ENCODE results near the gene MORF4L2.

The MORF4L2 gene, protein sequence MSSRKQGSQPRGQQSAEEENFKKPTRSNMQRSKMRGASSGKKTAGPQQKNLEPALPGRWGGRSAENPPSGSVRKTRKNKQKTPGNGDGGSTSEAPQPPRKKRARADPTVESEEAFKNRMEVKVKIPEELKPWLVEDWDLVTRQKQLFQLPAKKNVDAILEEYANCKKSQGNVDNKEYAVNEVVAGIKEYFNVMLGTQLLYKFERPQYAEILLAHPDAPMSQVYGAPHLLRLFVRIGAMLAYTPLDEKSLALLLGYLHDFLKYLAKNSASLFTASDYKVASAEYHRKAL

DNA sequence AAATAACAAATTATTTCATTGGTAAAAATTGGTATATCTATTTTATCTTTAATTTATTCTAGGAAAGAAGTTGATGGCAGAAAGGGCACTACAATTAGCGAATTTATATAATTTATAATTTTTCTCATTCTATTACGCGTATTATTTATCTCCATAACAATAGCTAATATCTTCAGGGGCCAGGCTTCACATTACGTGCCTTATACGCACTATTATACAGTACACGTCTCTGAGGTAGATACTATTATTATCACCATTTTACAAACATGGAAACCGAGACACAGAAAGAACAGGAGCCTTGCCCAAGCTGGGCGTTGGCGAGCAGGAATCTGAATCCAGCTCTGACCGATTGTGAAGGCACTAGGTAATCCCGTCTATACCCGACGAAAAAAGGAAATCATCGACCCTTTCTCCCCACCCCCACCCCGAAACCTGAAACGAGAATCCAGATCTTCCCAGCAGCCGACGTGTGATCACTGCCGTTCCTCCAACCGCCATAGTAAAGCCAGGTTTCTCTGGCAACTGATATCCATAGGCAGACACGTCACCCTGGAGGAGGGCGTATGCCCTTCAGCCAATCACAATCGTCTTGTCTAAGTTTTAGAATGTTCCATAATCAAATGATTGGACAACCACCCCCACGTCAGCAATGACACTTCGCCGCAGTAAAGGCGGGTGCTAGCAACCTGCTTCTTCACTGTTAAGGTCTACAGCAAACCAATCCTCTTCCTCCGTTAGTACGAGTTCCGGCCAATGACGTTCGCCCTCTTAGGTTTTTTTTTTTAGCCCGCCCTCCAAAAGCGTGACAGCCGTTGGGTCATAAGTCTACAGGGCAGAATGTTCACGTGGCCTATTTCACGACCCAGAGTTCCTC, at the start of gene MORF4L2:
Gene MORF4L2, minus strand, starts transcription at position 501 of the 874 bp plus-strand sequence. CDS start 9,672 bp downstream, outside the sequence.
- peak; percentile 99 for DNase-seq

DNA sequence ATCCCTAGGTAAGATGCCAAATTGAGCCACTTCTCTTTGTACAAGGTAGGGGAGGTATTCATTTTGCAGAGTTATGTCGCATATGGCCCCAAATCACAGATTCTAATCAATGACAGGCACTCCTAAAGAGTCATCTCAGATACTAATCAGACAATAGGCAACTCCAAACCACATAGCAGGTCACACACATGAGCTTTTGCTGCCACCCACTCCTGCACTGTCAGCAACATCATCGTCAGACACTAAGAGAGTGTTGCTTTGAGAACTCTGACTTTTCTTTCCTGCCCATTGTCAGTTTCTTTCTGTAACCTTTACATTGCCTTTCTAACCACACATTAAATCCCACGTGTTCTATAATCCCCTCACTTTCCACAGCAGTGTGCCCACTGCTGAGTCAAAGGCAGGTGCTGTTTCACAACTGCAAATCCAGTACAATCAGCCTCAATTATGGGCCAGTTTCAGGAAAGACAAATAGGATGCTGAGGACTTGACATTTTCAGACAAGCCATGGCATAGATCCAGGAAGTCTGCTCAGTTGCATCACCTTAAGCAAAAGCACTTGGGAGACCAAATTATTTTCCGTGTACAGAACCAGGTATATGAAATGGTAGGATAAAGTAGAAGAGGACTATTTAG, 47.7 kb upstream of the MORF4L2 start:
- no peak for DNase-seq

DNA sequence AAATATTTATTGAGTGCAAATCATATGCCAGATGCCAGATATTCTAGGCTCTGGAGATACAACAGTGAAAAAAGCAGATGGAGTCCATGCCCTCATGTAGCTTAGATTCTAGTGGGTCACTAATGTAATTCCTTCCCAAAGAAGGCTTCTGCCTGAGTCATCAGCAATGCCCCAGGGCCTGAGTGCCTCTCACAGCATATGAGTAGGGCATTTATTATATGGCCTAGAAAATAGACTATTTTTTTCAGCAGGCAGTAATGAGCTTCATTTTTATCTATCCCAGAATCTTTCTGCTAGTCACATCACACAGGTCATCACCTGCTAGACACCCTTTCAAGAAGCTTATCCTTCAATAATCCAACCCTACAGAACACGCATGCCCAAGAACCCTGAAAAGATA, 46.5 kb upstream of the MORF4L2 start:
- DNase-seq = no peak

DNA sequence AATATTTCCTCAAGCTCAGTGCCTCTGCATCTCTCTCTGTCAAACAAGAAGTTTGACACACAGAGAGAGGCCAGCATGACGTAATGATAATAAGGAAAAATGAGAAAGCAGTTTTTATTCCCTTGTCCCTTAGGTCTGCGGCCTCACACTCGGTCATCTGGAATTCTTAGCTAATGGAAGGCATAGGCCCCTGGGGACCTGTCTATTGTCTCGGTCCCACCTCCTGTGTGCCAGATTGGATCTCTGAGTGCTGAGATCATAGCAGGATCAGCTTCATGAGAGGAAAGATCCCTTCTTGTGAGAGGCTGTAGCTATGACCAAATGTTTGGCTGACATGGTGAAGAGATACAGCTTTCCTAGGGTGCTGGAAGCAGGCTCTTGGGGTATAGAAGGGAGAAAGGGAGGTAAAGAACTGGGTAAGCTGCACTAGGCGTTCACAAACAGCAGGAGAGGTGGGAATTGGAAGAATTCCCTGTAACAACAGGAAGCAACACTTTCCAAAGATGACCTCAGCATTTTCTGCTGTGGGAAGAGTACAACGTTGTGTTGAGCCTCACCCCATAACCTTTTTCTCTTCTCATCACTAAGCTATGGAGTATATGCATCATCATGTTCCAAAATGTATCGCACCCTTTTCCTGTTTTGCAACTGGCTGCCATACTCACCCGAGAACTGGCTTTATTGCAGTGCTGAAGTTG, 44.4 kb upstream of the MORF4L2 start:
- no peak for DNase-seq

DNA sequence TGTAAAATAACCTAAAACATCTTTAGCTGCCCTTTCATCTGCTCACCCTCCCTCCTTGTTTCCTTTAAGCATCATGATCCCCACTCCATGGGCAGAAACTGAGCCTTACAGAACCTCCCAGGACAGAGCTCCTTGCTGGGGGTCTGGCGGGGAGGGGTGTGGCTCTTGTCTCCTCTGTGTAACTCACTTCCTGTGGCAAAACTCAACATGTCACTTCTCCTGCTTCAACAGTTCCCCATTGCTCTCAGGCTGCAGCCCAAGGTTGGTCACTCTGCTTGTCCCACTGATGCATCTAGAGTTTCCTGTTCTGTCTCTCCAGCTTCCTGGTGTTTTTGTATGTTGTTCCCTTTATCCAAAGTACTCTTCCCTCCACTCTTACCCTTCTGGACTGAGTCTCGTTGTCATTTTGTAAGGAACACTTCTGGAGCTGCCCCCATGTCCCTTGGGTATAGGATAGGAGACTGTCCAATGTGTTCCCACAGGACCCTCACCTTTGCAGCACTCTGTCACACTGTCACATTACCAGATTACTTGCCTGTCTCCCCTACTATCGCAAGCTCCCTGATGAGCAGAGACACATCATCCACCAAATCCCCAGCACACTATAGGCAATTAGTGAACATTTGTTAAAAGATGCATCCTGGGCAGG, 43.8 kb upstream of the MORF4L2 start:
- no peak for DNase-seq

DNA sequence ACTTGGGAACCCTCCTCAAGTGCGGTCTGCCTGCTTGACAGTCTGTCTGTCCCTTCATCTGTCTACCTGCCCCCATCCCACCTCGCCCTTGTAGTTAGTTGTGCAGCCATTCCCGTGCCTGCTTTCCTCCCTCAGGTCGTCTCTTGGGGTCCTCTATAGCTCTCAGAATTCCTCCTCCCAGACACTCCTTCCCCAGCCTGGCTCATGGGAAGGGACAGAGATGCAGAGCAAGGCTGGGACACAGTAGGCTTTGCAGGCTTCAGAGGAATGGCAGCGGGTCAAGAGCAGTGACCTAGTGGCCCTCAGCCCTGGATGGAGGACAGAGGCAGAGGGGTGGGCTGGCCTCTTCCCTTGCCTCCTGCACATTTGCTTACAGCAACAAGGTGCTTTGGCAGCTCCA, 42.5 kb upstream of the MORF4L2 start:
- DNase-seq = no peak

DNA sequence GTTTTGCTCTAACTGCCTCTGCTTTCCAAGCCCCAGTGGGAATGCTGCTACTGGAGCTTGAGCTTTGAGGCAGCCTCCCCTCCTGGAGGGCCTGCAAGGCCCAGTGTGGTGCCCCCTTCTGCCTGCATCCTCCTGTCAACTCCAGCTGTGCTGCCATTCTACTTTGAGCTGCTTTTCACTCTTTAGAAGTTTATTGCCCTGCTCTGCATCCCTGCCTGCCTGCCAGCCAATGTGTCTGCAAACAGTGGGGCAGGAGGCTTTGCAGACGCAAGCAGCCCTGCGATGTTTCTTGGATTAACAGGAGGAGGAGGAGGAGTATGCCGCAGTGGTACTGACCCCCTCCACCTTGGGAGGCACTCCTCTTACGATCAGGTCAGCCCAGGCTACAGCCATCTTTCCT, 40.6 kb upstream of the MORF4L2 start:
- no peak for DNase-seq

DNA sequence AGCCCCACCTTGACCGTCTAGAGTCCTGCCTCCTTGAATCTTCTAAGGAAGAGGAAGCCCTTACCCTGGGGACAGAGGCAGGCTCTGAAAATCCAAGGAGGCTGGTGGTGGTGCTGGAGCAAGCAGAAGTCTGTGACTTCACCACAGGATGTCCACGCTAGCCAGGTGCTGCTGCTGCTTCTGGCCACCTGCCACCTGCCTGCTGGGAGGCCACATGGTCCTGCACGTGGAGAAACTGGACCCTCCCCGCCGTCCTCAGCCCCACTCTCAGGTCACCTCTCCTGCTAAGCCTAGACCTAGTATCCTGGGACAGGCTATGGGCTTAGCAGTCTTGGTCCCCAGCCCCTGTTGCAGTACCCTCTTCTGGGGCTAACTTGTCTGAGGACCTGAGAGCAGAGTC, 40.0 kb upstream of the MORF4L2 start:
- no peak for DNase-seq

DNA sequence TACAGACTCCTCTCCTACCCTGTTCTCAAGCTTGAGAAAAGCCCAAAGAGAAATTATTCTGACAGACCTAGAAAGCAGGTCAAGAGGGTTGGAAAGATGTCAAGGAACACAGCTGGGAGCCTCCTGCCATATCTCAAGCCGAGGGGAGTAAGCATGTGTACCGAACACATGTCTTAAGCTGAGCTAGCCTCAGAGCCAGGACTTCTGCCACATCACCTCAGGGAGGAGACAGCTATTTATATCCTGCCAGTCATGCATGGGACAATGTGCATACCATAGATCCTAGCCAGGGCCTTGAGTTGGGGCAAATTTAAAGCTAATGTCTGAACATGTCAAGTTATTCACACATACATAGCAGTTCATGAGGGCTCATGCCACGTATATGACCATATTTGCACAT, 36.0 kb upstream of the MORF4L2 start:
- no peak for DNase-seq

DNA sequence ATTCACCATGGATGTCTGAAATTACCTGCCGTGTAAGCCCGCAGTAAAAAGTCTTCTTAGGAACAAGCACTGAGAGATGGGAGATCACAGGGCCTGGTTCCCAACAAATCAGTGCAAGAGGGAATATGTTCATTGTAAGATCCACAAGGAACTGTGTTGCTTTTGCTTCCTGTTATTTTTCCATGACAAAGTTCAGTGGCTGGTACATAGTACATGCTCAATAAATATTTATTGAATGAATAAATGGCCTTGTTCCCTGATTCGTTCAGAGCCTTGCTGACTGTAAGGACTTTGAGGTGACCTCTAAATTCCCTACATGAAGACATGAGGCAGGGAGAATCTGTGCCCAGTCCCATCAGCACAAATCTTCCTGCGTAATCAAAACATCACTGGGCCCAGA, 31.6 kb upstream of the MORF4L2 start:
- no peak for DNase-seq

DNA sequence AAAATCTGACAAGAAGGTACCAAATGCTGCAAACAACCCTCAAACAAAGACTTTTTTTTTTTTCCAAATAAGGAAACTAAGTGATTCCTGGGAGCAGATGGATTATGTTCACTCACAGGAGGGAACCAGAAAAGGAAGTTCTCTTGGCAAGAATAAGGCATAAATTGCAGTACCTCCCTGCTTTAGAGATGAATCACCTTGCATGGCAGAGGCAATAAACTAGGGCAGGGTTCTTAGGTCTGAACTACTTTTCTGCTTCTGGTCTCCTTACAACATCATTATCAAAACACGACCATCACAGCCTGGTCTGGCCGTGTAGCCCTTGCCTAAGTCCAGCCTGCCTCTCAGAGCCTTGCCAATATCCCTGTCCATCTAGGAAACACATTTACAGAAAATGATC, 30.5 kb upstream of the MORF4L2 start:
- no peak for DNase-seq

DNA sequence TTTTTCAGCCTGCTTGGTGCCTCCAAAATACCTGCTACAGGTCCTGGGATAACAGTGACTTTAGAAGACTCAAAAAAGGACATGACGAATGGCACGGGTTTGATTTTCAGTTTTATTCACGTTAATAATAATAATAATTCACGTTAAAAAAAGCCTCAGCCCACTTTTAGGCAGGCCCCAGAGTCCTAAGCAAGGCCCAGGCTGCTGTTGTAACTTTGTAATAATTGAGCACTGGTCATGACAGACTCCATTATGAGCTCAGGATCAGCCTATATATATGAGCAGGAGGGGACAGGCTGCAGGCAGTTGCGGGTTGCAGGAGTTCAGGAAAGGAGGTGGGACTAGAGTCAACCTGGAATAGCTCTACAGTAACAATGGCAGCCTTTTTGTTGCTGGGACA, 24.1 kb upstream of the MORF4L2 start, which contains the start of gene TMEM31:
Gene TMEM31, plus strand, starts transcription at position 301 of the 400 bp plus-strand sequence. CDS start 1,350 bp downstream, outside the sequence.
- DNase-seq = no peak

DNA sequence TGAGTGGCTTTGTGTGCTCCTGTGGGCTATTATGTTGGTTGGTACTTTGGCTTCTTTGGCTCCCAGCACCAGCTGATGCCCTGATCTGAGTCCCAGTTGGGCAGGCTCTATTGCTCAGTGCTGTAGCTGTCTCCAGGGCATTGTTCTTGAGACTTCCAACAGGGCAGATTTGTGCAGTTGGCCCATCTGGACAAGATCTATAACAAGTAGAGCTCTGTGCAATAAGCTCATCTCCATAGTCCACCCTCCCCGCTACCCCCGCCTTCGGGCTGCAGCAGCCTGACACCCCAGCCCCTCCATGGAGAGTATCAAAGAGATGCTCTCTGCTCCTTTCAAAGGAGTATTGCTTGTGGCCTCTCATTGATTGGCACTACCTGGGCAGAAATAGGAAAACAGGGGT, 18.4 kb upstream of the MORF4L2 start:
- no peak for DNase-seq

DNA sequence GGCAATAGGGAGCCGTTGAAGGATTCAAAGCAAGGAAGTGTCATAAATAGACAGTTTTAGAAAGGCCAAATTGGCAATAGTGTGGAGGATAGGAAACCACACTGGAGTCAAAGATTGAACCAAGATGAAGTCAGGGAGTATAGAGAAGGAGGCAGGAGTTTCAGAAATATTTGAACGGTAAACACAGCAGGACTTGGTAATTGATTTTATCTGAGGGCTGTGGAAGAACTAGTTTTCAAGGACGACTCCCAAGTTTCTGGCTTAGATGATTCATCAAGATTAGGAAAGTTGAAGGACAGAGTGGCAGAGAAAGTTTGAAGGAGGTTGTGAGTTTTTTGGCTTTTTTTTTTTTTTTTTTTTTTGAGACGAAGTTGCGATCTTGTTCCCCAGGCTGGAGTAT, 12.7 kb upstream of the MORF4L2 start:
- no peak for DNase-seq

DNA sequence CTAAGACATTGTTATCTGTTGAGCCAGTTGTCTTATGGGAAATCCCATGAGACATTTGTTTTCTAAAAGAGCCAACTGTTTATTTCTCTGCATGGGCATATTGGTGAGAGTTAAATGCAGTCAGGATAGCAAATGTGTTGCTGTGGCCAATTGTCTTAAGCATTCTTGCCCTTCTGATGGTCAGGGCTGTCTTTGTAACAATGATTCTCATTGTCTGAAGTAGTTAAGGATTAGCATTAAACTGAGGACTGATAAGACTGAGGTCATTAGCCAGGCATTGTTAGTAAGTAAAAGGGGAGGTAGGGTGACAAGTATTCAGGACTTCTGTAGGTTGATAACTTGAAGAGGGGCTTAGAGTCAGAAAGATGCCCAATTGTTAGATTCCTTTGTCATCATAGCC, 11.2 kb upstream of the MORF4L2 start:
- no peak for DNase-seq

DNA sequence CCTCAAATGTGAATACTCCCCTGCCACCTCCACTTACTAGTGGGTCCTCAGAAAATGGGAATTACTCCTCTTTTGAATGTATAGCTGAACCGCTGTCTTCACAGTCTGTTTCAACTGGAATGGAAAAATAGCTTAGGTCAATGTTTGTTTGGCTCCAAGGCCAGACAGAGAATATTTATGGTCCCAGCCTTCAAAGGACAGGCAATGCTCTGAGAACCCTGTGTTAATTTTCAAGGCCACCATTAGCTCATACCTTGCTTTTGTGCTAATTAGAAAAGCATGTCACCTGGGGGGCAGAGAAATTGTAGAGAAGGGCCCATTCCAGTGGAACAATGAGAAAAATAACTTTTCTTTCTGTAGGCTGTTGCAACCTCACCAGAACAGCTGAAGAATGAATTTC, 4.6 kb upstream of the MORF4L2 start:
- no peak for DNase-seq

DNA sequence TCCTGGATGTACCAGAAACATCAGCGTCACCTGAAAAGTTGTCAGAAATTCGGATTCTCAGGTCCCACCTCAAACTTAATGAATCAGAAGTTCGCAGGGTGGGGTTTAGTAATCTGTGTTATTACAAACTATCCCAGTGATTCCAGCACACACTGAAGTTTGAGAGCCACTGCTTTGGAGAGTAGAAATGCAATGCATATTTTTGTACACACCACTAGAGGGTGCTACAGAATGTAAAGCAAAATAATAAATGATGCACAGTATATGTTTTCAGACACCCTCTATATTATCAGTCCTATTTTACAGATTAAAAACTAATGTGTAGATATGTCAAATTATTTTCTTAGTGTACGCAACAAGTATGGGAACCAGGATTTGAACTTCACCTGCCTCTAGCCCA, 2.4 kb upstream of the MORF4L2 start:
- DNase-seq = no peak

DNA sequence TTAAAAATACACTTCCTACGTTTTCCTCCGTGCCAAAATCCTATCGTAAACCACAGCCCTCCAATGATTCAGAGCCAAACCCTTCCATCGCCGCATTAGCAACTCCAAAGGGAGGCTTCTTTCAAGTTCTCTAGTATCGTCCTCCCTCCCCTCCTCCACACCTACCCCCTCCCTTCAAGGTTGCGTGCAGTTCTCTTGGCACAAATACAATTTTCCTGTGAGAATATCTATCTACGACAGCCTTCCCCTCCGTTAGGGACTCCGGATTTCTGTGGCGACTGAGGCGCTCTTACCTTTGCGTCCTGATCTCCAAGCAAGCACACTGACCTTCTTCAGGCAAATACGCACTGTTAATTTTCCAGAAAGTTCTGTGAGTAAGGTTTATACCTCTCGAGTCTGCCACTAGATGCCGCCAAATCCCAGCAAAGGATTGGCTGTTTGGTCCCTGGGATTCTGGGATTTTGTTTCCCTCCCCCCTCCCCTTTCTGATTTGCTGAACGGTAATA, 1.2 kb upstream of the MORF4L2 start:
- peak; percentile 62 for DNase-seq

DNA sequence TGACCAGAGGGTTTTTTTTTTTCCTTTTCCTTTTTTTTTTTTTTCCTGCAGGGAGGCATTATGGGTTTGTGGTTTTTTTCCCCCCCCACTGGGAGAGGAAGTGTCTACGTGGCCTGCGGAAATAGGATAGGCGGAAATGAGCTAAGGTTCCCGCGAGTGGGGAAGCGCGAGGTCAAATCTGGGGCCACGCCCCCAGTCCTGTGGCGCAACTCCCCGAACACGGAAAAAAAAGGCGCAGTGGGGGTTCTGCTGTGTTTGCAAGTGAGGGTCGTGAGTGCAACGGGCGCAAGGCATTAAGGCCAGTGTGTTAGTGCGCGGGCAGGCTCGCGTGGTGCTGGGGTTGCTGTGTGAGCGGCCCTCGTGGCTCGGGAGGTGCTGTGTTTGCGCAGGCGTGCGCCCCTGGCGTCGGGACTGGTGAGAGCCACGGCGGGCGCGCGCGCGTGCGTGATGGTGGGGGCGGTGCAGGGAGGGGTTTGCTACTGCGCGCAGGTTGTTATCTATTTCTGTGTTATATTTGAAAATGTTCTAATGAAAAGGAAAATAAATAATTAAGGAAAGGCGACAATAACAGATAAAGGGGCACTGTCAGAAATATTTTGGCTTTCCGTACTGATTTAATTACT, 685 bp upstream of the MORF4L2 start:
- DNase-seq = peak; percentile 48

DNA sequence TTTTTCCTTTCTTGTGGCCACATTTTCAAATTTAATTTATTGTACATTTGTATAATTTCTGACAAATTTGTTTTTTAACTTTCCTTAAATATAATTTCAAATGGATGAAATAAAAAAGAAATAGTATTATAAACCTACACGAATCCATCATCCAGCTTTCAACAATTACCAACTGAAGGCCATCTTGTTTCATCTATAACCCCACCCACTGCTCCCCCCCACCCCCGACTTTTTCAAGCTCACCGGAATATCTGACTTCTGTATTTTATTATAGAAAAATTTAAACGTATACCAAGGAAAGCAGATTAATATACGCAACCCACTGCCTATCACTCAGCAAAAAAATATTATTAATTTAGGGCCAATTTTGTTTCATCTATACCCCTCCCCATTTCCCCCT, 1.1 kb downstream of the MORF4L2 start:
- no peak for DNase-seq

DNA sequence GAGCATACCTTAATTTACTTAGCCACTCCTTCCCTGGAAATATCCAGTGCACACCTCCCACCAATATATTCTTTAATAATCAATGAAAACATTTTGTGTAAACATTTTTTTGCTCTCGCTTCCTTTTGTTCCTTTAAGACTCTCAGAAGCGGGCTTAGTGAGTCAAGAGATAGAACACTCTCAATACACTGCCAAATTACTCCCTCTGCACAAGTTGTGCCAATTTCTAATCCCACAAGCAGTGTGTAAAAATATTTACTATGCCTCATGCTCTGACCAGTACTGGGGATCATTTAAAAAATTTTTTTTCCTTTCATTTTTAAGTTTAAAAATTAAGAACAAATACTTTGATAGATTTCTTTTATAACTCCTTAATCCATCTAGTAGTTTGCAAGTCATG, 5.1 kb downstream of the MORF4L2 start:
- no peak for DNase-seq
